KMS-11 (cell line): Measurements from ENCODE around the gene RAI1.

Experiments
- H2AFZ ChIP-seq: fragments of 200-600 bp; sonication (generic); 2 replicates; pipeline ENCODE4 v1.6.1; 2016; ENCODE audit warnings: antibody characterized with exemption, mixed run types, low read depth
- H3K27ac ChIP-seq: fragments of 200-600 bp; sonication (generic); 2 replicates; pipeline ENCODE4 v1.6.1; 2016; ENCODE audit warnings: mild to moderate bottlenecking, mixed run types
- H3K27me3 ChIP-seq: fragments of 200-600 bp; sonication (generic); 2 replicates; pipeline ENCODE4 v1.6.1; 2017; ENCODE audit warnings: mild to moderate bottlenecking, low read depth, mixed run types, moderate library complexity; ENCODE audit not compliant: insufficient read depth
- H3K36me3 ChIP-seq: fragments of 200-600 bp; sonication (generic); 2 replicates; pipeline ENCODE4 v1.6.1; 2017; ENCODE audit warnings: mild to moderate bottlenecking, mixed run types; ENCODE audit not compliant: insufficient read depth
- H3K4me1 ChIP-seq: fragments of 200-600 bp; sonication (generic); 2 replicates; pipeline ENCODE4 v1.6.1; 2016; ENCODE audit warnings: mild to moderate bottlenecking, low read depth, mixed run types; ENCODE audit not compliant: poor library complexity, severe bottlenecking
- H3K4me2 ChIP-seq: fragments of 200-600 bp; sonication (generic); 2 replicates; pipeline ENCODE4 v1.7.0; 2016; ENCODE audit warnings: mild to moderate bottlenecking, mixed run types
- H3K4me3 ChIP-seq: fragments of 200-600 bp; sonication (generic); IDR thresholded peaks from 2 replicates; pipeline ENCODE4 v1.6.1; 2017; ENCODE audit warnings: low read depth, low read length, mixed read lengths; ENCODE audit not compliant: insufficient read depth
- H3K79me2 ChIP-seq: fragments of 200-600 bp; sonication (generic); 2 replicates; pipeline ENCODE4 v1.6.1; 2016; ENCODE audit warnings: low read depth, mixed run types; ENCODE audit not compliant: insufficient read depth
- H3K9ac ChIP-seq: fragments of 200-600 bp; sonication (generic); 2 replicates; pipeline ENCODE4 v1.6.1; 2016; ENCODE audit warnings: mild to moderate bottlenecking, mixed run types
- H4K20me1 ChIP-seq: fragments of 200-600 bp; sonication (generic); 2 replicates; pipeline ENCODE4 v1.6.1; 2016; ENCODE audit warnings: mild to moderate bottlenecking, mixed run types; ENCODE audit not compliant: insufficient read depth
- TF ChIP-seq, protein P1 (sequence below): fragments of 200-600 bp; sonication (generic); conservative IDR thresholded peaks from 2 replicates; pipeline ENCODE4 v1.6.1; 2017; ENCODE audit warnings: low read depth, mild to moderate bottlenecking, antibody characterized with exemption, low read length, moderate library complexity, mixed read lengths

RAI1 gene

DNA sequence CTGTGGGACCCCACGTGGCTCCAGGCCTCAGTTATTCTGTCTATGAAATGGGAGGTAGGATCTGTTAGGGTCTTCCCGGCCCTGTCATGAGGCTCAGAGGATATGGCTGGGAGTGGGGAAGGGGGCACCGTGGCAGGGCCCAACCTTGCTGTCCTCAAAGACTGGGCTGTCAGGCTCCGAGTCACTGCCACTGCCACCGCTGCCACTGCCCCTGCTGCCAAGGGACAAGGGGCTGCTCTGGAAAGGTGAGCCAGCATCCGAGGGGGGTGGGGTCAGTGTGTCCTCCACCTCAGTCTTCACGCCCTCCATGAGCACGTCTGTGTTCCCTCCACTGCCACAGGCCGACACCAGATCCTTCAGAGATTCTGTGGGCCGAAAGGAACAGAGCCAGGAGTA is 136.3 kb downstream of the RAI1 start:
- H2AFZ ChIP-seq = no peak overlapping the region
- no peak overlapping the region for H3K9ac ChIP-seq
- H3K4me2 ChIP-seq = no peak overlapping the region
- H3K4me3 ChIP-seq = no peak overlapping the region
- TF ChIP-seq, protein P1, sequence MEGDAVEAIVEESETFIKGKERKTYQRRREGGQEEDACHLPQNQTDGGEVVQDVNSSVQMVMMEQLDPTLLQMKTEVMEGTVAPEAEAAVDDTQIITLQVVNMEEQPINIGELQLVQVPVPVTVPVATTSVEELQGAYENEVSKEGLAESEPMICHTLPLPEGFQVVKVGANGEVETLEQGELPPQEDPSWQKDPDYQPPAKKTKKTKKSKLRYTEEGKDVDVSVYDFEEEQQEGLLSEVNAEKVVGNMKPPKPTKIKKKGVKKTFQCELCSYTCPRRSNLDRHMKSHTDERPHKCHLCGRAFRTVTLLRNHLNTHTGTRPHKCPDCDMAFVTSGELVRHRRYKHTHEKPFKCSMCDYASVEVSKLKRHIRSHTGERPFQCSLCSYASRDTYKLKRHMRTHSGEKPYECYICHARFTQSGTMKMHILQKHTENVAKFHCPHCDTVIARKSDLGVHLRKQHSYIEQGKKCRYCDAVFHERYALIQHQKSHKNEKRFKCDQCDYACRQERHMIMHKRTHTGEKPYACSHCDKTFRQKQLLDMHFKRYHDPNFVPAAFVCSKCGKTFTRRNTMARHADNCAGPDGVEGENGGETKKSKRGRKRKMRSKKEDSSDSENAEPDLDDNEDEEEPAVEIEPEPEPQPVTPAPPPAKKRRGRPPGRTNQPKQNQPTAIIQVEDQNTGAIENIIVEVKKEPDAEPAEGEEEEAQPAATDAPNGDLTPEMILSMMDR = no peak
- peaks cover 39% of the 10 kb centered on the region for H3K4me1 ChIP-seq
- H3K36me3 ChIP-seq = no peaks in the 10 kb centered on the region
- no peaks in the 10 kb centered on the region for H4K20me1 ChIP-seq
- H3K27me3 ChIP-seq = no peaks in the 10 kb centered on the region
- no peak overlapping the region for H3K27ac ChIP-seq
- H3K79me2 ChIP-seq = peaks cover 22% of the 10 kb centered on the region

DNA sequence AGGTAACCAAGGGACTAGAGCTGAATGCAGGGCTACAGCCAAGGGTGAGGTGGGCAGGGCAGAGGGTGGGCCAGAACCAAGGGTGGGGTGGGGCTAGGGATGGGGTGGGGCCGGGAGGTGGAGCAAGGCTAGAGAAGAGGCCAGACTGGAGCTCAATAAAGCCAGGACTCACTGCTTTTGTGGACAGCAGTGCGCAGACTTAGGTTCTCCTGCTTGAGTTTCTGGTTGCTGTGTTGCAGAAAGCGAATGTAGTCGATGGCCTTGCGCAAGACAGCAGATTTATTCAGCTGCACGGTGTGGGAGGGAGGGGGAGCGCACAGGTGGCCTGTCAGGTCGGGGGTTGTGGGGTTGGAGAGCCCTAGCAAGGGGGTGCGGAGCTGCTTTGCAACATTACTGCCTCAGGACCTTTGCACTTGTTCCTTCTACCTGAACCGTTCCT is 136.8 kb downstream of the RAI1 start:
- TF ChIP-seq, protein P1 = no peak
- H3K4me2 ChIP-seq = no peak overlapping the region
- no peaks in the 10 kb centered on the region for H3K27me3 ChIP-seq
- H3K79me2 ChIP-seq = peaks cover 28% of the 10 kb centered on the region
- H3K4me1 ChIP-seq = peaks cover 39% of the 10 kb centered on the region
- no peak overlapping the region for H2AFZ ChIP-seq
- no peaks in the 10 kb centered on the region for H4K20me1 ChIP-seq
- H3K36me3 ChIP-seq = no peaks in the 10 kb centered on the region
- no peak overlapping the region for H3K9ac ChIP-seq
- H3K27ac ChIP-seq = no peak overlapping the region
- no peak overlapping the region for H3K4me3 ChIP-seq

DNA sequence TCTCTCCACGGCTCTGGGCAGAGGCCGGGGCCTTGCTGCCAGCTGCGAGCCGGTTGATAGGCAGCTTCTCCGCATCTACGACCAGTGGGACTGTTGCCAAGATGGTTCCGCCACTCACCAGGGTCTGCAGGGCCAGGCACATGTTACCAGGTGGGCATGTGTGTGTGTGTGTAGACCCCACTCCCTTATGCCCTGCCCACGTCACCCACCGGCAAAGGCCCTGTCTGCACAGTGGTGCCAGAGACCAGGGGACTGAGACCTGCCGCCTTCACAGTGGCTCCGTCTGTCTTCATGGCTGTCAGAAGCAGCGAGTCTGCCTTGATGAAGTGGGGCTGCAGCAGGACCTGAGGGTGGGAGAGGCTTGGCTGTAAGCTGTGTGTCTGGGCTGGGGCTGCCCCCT is 137.9 kb downstream of the RAI1 start:
- Histone ChIP-seq H3K36me3 (no peaks in the 10 kb centered on the region), H4K20me1 (no peaks in the 10 kb centered on the region), H3K27ac (no peak overlapping the region), H3K4me2 (no peak overlapping the region), H2AFZ (no peak overlapping the region), H3K79me2 (peaks cover 32% of the 10 kb centered on the region), H3K4me3 (no peak overlapping the region), H3K9ac (no peak overlapping the region), H3K4me1 (peaks cover 42% of the 10 kb centered on the region), H3K27me3 (no peaks in the 10 kb centered on the region)
- TF ChIP-seq, protein P1 = no peak

DNA sequence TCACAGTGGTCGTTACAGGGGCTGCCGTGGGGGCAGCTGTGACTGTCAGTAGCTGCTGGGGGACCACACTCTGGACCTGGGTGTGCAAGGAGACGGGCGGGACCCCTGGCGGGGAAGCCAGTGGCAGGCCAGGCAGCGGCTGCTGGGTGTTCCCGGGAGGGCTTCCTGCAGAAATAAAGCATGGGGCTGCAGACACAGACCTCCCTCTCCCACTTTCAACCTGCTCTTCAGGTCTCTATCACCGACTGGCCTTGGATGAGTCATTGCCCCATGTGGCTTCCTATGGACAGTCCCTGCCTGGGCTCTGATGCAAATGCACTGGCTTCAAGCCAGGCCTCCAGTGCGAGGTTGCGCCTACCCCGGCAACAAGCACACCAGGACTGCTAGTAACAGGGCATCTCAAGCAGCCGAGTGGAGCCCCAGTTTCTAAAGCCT is 138.3 kb downstream of the RAI1 start:
- Histone ChIP-seq H3K4me3 (no peak overlapping the region), H3K27me3 (no peaks in the 10 kb centered on the region), H2AFZ (no peak overlapping the region), H3K27ac (no peak overlapping the region), H3K79me2 (peaks cover 35% of the 10 kb centered on the region), H4K20me1 (no peaks in the 10 kb centered on the region), H3K4me2 (no peak overlapping the region), H3K4me1 (peaks cover 47% of the 10 kb centered on the region), H3K9ac (no peak overlapping the region), H3K36me3 (no peaks in the 10 kb centered on the region)
- TF ChIP-seq, protein P1 = no peak
